Fibroblast of skin of right quadriceps (primary cell): ENCODE data around the gene ZNF319.
A peak's percentile ranks its signal among the peaks of the same experiment; 100 is the strongest.
"Not testable (repeated sequence)": the region's sequence is repeated elsewhere in the genome, so short reads cannot be mapped to it uniquely, and the experiment has no call there.

Source experiments
- DNase-seq: peaks from one replicate; pipeline ENCODE4 v3.0.0-alpha.2; 2013

The ZNF319 gene

GRCh38 chr16:58020628-58021521, 20.4 kb upstream of the ZNF319 start:
- DNase-seq: peak; percentile 22

GRCh38 chr16:58019866-58020538, 19.5 kb upstream of the ZNF319 start:
- DNase-seq: no peak

- DNase-seq: no peak
Observed at GRCh38 chr16:58018803-58019202, 18.3 kb upstream of the ZNF319 start.

- DNase-seq: no peak
Observed at GRCh38 chr16:58016840-58017446, 16.5 kb upstream of the ZNF319 start.

GRCh38 chr16:58013201-58013956, 12.9 kb upstream of the ZNF319 start:
- DNase-seq: no peak

GRCh38 chr16:58012481-58012880, 12.0 kb upstream of the ZNF319 start:
- no peak for DNase-seq

GRCh38 chr16:58011652-58012051, 11.2 kb upstream of the ZNF319 start:
- DNase-seq: peak; percentile 75

GRCh38 chr16:58010886-58011285, 10.4 kb upstream of the ZNF319 start:
- no peak for DNase-seq

GRCh38 chr16:58009856-58010416, 9.5 kb upstream of the ZNF319 start:
- no peak for DNase-seq

- DNase-seq: not testable (repeated sequence)
Observed at GRCh38 chr16:58004736-58005135, 4.3 kb upstream of the ZNF319 start.

- DNase-seq: no peak
Observed at GRCh38 chr16:58002936-58003335, 2.5 kb upstream of the ZNF319 start.

GRCh38 chr16:58002416-58002800, 1.9 kb upstream of the ZNF319 start:
- no peak for DNase-seq

- DNase-seq: no peak
Observed at GRCh38 chr16:58001781-58002415, 1.4 kb upstream of the ZNF319 start.

- peak; percentile 81 for DNase-seq
Observed at GRCh38 chr16:58000706-58001676, 519 bp upstream of the ZNF319 start, which contains the start of gene USB1. Gene USB1, plus strand, starts transcription at chr16:58001407. Its CDS starts 77 bp downstream, at chr16:58001484.

- DNase-seq: peak; percentile 47
Observed at GRCh38 chr16:57999366-57999970, 1.0 kb downstream of the ZNF319 start.

GRCh38 chr16:57998992-57999365, 1.5 kb downstream of the ZNF319 start:
- DNase-seq: no peak

GRCh38 chr16:57998486-57998885, 2.0 kb downstream of the ZNF319 start:
- DNase-seq: no peak

- no peak for DNase-seq
Observed at GRCh38 chr16:57997528-57998265, 2.8 kb downstream of the ZNF319 start.

GRCh38 chr16:57997176-57997527, 3.3 kb downstream of the ZNF319 start:
- no peak for DNase-seq
